ENCODE data around the gene APBA1. TPM values are rescaled to one million over a fixed set of nuclear protein-coding genes. Genes with fewer than 3 reads are reported as not detected.

Gene APBA1
- total and polyA plus RNA-seq, 9 of the 15 experiments (the other 6 are each of a cell fraction or from before 2014, with no cell fraction given): 0.01 to 0.02 TPM; not detected in 7

- Histone ChIP-seq H3K4me2 (ENCODE audit: insufficient read depth, low read length) (peak overlapping the region; percentile 57), H3K9me1 (ENCODE audit: control insufficient read depth, insufficient read depth, low read length) (no peaks in the 10 kb centered on the region), H3K79me2 (ENCODE audit: control insufficient read depth, insufficient read depth, low read length) (no peaks in the 10 kb centered on the region), H3K9ac (ENCODE audit: insufficient read depth in 1 of 2, low read depth in 2 of 2, low read length in 2 of 2) (peak overlapping the region in 1 of 2 experiments; percentile 40; a peak in 1 of 4 replicates), H4K20me1 (replicated peaks; ENCODE audit: control insufficient read depth, insufficient read depth, low read length) (no peaks in the 10 kb centered on the region), H3K27ac (ENCODE audit: extremely low read depth, low read depth, low read length) (no peak overlapping the region), H3K4me3 (no peak overlapping the region), H3K4me1 (replicated peaks in 1 of 2; ENCODE audit: control insufficient read depth in 2 of 2, insufficient read depth in 2 of 2, low read length in 2 of 2) (peaks cover 0 to 11% of the 10 kb centered on the region in 2 experiments; a peak in 2 of 5 replicates), H3K9me3 (replicated peaks; ENCODE audit: control insufficient read depth, insufficient read depth, low read depth, low read length) (no peaks in the 10 kb centered on the region), H3K27me3 (ENCODE audit: control insufficient read depth in 2 of 2, insufficient read depth in 2 of 2, low read length in 2 of 2) (peaks cover 3 to 12% of the 10 kb centered on the region in 2 experiments; a peak in 3 of 5 replicates), H3K36me3 (ENCODE audit: control insufficient read depth, insufficient read depth, low read length) (no peaks in the 10 kb centered on the region), H2AFZ (ENCODE audit: low read depth, low read length) (peak overlapping the region; percentile 75)
- intact Hi-C loops (cut with micrococcal nuclease): no loop called here
- ChIA-PET POLR2A (interaction anchor here (0.5 to 0.6 kb wide), 2 partner anchors 134 to 349 kb away, joined by 3 read pairs; no protein-coding TSS in a partner anchor), CTCF (ENCODE audit: low intra/inter-chr PET ratio) (no interaction called here)
- ATAC-seq (peak; percentile 100), DNase-seq (ENCODE audit: extremely low read depth in 1 of 4, low spot score in 3 of 4) (peak; percentile 39 to 68 (median 52)), FAIRE-seq (no peak)
- WGBS (ENCODE audit: insufficient coverage, low coverage, missing lambda C conversion rate): 8% methylated on average over 18 of the region's 20 CpGs
- in situ Hi-C loops (cut with MboI): no loop called here
- no TSS peak for BruUV-seq (replicated peaks)
- TF ChIP-seq DEAF1 (CRISPR knock-in tag; IDR thresholded peaks at IDR 0.05) (0 out of 2 replicates have a peak, but pooled peaks have one; percentile 8), ZNF778 (CRISPR knock-in tag; IDR thresholded peaks at IDR 0.05) (no peak), SMC3 (conservative IDR thresholded peaks at IDR 0.05; ENCODE audit: insufficient read depth, low read depth, low read length) (peak; percentile 63), MAFG (tag; conservative IDR thresholded peaks at IDR 0.05) (no peak), RUNX1 (IDR thresholded peaks at IDR 0.05; ENCODE audit: low read depth) (no peak), RBM25 (IDR thresholded peaks at IDR 0.05; ENCODE audit: low read depth, low read length, severe bottlenecking) (no peak), PBX2 (CRISPR knock-in tag; IDR thresholded peaks at IDR 0.05; ENCODE audit: low read depth) (no peak), PBX2 (tag; conservative IDR thresholded peaks at IDR 0.05; ENCODE audit: low read depth) (no peak), CTCF (IDR thresholded peaks at IDR 0.05 in 2 of 3, conservative IDR thresholded peaks at IDR 0.05 in 1 of 3; ENCODE audit: insufficient read depth in 2 of 3, low read depth in 1 of 3, low read length in 3 of 3) (peak; percentile 62 to 67 (median 64)), HLTF (IDR thresholded peaks at IDR 0.05) (no peak), RBM17 (IDR thresholded peaks at IDR 0.05; ENCODE audit: borderline replicate concordance, low read depth, low read length) (no peak), RAD21 (CRISPR knock-in tag; conservative IDR thresholded peaks at IDR 0.05 in 1 of 2, IDR thresholded peaks at IDR 0.05 in 1 of 2) (peak; percentile 21 to 64; a peak in 3 of 4 replicates), SMAD4 (CRISPR knock-in tag; conservative IDR thresholded peaks at IDR 0.05) (peak; percentile 52; the same call in 1 of the 2 replicates), U2AF2 (optimal IDR thresholded peaks at IDR 0.05; ENCODE audit: low read depth, low read length) (no peak), ILF3 (IDR thresholded peaks at IDR 0.05; ENCODE audit: borderline replicate concordance) (no peak), STAG1 (CRISPR knock-in tag; IDR thresholded peaks at IDR 0.05; ENCODE audit: borderline replicate concordance) (peak; percentile 55; the same call in 1 of the 2 replicates), CEBPB (tag; IDR thresholded peaks at IDR 0.05) (no peak)
These were observed 259.4 kb downstream of the APBA1 start for GRCh38 chr9:69412741-69413150.
